HG02973 (cell line): ENCODE data around the gene MCF2L.

Experiments
- ATAC-seq: cut with Tn5 transposase; IDR thresholded peaks from one replicate; pipeline ENCODE4 v1.9.1; 2021; ENCODE audit warnings: moderate library complexity; ENCODE audit not compliant: unreplicated experiment

Gene MCF2L

DNA sequence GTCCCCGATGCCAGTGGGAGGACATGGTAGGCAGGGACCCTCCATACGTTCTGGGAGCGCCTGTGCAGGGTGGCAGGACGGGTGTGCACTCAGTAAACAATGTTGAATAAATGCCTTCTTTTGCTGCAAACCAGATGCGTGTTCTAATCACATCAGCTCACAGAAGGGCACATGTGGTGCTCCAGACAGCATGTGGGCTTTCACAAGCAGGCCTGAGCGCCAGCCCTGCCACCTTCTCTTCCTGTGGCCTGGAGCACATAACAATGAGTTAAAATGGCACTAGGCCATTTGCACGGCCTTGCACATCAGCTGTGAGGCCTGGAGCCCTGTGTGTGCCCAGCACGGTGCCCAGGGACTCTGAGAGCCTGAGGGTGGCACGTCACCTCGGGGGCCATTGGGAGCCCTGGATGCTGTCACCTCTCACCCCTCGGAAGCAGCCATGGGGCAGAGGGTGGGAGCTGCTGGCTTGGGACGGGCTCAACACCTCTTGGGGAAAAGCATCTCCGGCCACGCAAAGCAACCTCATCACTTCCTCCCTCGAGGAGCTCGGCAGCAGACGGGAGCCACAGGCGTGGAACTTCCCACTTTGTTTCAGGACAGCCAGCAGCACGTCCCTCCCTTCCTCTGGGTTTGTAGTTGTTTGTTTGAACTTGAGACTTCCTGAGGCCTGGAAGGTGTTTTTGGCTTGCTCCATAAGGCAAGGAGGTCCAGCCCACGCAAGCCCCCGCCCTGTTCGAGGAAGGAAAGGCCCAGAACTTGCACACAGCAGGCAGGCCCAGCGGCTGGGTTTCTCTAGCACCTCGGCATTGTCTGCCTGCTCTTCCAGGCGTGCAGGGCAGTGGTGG, 9.8 kb downstream of the MCF2L start:
- no peak for ATAC-seq

DNA sequence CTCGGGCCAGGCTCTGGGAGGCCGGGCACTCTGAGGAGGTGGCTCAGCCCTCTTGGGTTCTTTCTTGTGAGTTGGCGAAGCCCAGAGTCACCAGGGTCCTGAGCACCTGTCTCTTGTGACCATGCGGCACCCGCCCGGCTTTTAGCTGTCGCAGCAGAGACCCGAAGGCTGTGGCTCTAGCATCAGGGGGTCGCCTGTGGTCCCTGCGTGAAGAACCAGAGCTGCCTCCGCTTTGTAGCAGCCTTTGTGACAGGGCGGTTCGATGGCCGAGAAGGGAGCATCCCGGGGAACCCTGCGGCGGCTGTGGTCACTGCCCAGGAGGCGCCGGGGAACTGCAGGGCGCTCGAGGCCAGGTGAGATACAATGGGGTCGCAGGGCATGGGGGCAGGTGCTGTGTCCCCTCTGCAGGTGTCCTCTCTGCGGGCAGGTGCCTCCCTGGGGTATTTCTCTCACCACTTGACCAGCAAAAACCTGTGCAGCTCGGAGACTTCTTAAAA, 10.4 kb downstream of the MCF2L start:
- ATAC-seq, result no peak

DNA sequence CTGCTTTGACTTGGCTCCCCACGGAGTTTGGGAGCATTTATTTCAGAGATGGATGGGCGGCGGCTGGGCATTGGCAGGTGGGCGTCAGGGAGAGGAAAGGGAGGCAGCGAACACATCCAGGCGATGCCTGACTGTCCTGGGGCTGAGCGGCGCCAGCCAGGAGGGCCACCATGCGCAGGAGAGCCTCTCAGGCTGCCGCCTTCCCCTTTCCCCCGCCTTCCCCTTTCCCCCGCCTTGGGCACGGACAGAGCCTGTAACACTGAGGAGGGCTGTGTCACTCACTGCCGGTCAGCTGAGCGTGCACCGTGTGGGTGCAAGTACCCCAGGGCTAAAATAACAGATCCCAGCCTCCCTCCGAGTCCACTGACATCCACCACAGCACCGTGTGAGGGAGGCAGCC, 11.4 kb downstream of the MCF2L start:
- no peak for ATAC-seq

DNA sequence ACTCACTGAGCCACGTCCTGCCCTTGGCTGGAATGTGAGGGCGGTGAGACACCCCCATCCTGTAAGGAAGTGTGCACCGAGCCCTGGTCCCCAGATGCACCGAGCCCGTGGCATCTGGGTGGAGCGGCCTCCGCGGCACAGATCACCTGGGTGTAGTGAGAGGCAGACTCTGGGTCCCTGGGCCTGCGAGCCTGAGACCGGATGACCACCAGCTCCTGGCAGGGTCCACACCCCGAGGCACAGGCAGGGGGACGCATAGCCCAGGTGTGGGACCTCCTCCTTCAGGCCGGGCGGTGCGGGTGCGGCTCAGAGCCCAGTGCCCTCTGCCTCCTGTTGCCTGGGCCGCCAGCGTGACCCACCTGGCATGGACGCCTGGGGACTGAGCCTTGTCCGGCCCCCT, 12.4 kb downstream of the MCF2L start:
- no peak for ATAC-seq

DNA sequence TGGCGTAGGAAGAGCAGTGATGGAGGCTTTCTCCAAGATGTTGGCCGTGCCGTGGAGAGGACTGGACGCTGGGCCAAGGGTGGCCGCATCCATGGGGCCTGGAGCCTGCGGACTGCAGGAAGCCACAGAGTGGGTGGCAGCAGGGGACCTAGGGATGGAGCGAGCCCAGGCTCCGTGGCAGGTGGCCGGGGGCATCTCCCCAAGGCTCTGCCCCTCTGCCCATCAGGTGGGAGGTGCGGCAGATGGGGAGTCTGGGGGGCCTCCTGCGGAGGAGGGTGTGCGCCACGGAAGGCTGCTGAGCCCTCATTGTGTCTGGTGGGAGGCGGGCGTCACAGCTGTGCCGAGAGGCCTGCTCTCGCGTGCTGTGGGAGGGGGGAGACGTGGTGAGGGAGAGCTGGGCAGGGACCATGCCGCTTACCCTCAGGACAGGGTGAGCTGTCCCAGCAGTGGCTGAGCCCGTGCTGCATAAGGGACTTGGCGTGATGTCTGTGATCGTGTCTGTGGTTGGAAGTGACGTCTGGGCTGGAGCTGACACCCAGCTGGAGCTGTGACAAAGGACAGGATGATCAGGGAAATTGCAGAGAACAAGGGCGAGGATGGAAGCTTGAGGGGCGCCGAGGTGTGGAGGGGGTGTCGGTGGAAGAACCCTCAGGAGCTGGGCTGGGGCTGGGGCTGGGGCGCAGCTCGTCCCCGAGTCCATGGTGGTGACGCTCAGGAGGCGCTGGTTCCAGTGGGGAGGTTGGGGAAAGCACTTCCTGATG, 13.4 kb downstream of the MCF2L start:
- no peak for ATAC-seq

DNA sequence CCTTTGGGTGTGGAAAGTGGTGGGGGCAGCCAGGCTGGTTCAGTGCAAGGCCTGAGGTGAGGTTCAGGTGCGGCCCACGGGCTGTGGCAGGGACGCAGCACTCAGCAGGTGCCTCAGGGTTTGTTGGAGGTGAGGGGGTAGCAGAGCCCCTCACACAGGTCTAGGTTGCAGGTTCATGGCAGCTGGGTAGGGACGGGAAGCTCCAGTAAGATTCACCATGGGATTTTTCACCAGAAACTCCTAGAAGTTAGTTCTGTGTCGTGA, 14.0 kb downstream of the MCF2L start:
- no peak for ATAC-seq

DNA sequence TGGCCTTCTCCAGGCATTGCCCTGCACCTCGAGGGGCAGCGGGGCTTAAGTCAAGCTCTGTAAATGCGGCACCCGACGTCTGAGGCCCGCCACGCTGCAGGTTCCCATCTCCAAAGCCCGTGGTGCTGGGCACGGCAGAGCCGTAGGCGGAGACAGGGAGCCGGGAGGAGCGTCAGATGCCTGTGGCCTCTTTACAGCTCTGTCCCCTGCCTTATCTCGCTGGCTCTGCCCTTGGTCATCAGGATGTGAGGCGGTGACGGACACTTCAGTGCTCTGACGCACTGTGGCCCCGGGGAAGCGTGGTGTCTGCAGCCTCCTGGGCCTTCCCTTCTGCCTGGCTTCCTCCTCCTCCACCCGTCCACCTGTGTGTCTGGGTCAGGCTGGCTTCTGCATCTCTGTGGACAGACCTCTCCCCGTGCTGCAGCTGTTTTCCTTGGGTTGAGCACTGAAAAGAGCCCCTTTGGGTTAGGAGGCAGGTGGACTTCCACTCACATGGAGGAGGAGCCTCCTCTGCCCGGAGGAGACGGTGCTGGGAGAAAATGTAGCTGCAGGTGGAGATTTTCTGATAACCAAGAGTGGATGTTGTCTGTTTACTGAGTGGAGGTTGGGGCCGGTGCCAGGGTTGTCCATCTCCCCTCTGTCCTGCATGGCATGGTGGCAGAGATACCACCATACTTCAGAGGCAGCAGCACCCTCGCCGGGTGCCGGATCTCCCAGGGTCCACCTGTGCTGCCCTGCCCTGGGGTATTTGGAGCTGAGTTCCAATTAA, 14.6 kb downstream of the MCF2L start:
- ATAC-seq, result no peak

DNA sequence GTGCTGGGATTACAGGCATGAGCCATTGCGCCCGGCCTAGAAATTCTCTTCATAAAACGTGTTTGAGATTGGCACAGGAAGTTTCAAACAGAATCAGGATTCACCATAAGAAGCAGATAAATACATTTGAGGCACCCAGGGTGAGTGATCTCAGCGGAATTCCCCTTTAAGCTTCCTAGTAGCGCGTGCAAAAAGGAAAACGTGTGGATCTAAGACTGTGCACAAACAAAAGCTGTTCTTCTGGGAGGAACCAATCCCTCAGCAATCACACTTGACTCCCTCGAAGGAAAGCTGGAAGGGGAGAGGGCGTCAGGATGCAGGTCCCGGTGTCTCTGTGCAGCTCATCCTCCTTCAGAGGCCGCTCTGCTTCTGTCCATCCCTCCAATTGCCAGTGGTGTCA, 15.5 kb downstream of the MCF2L start:
- no peak for ATAC-seq

DNA sequence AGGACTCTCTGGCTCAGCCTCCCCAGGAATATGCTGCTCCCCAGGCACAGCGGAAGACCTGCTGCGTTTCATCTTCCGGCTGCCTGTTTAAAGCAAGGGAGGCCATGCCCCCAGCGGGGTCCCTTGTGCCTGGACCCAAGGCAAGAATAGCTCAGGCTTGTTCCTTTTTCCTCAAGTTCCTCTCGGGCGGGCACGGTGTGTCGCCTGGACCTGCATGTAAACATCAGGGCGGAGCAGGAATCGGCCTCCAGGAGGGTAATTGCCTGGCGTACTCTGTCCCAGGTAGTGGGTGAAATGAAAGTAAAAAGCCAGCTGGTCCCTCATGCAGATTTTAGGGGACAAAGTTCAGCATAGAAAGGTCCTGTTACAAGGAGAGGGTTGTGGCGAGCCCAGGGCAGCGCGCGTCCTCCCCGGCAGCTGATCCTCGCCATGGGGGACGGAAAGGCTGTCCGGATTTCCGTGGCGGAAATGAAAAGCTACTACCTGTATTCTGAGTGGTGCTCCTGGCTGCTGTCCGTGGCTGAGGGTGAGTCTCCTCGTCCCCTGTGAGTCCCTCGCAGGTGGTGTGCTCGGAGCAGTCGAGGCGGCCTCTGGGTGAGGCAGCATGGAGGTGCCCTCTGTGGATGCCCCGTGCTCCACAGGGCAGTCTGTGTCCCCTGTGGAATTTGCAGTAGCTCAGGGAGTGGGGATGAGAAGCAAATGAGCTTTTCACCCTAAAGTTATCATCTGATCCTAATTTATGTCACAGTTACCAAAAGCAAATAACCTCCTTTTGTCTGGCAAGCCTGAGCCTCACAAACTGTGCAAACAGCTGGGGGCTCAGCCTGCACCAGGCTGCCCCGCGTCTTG, 16.2 kb downstream of the MCF2L start:
- ATAC-seq, result no peak

DNA sequence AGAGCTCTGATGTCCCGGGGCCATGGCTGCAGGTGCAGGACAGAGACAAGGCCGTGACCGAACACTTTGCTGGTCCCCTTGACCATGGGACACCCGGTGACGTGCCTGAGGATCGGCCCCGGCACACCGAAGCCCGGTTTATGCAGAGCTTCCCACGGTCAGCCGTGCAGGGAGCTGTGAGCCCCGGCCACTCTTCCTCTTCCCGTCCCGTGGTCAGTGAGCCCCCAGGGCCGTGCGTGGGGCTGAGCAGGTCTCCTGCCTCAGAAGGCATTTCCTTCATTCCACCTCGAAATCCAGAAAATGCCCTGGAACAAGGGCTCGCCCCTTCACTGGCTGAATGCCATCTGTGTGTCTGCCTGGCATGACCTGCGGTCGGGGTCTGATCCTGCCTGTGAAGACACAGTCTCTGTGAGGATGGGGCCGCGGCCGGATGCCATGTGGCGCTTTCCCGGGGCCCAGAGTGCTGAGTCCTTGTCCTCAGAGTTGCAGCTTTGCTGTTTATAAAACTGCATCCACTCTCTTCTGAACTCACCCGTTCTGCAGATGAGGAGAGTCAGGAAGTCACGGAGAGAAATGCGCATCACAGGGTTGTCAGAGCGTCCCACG, 16.9 kb downstream of the MCF2L start:
- ATAC-seq, result no peak

DNA sequence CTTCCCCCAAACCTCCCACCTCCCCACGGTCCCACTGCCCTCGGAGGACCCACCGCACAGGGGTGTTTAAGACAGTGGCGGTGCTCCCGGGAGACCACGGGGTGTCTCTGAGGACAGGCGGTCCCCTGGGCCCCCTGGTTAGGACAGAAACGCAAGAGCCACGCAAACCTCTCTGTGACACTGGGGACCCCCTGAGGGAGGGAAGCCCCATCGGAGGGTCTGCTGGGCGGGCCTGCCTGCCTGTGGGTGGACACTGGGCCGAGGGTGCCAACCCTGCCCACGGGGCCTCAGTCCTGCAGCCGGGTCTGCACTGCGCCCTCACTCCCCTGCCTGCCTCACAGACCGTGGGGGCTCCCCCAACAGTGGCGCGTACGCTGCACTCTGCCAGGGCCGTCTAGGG, 17.5 kb downstream of the MCF2L start:
- ATAC-seq, result no peak

DNA sequence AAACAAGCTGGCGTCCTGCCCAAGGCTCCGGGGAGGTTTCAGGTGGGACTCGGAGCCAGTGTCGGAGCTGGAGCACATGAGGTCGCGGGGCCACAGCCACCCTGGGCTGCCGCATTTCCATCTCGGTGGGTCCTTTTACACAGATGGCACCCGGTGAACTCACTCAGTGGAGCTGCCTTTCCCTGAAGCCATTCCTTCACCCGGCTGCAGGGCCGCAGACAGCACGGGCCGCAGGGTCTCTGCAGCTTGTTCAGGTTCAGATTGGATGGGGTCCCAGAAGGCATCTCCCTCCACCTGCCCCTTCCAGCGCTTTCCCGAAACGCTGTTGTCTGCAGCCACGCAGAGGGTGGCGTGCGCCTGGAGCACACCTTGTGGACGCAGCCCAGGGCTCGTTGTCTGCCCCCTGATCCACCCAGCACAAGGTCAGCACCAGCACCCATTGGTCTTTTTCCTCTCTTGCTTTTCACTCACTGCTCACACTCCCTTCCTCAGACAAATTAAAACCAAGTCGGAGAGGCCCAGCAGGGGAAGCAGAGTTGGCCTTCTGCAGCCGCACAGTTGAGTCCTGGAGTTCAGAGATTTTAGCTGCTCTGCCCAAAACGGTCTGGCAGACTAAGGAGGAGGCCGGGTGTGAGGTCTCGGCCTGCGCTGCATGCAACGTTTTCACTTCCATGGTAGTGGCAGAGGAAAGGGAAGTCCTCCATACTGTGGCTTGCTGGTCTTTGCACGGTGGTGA, 18.1 kb downstream of the MCF2L start:
- no peak for ATAC-seq

DNA sequence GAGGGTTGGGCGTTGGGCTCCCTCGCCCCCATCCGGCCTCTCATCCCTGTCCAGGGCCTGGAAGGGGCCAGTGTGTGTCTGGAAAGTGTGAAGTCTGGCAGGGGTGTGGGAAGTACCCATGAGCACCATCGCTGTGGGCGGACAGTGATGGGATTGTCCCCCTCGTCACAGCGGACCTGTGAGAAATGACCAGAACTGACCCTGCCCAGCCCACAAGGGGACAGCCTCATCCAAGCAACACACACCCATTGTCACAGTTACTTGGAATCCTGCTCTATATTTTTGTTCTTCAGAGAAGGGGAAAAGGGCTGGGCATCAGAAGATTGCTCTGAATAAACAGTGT, 18.6 kb downstream of the MCF2L start:
- ATAC-seq, result no peak

DNA sequence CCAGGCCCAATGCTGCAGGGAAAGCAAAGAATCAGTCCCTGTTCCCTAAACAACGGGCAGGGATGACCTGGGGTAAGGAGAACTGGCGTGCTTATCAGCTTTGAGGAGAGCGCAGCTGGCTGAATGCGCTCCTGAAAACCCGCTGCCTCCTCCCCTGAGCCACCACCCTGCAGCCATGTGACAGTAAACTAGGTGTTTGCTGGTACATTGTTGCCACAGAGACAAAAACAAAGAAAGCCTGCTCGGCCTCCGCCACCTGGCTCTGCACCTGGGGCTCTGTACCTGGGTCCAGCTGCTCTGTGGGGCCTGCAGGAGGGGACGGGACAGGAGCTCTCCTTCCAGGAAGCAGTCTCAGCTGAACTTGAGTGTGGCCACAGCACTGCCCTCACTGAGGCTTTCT, 21.8 kb downstream of the MCF2L start:
- ATAC-seq, result no peak

DNA sequence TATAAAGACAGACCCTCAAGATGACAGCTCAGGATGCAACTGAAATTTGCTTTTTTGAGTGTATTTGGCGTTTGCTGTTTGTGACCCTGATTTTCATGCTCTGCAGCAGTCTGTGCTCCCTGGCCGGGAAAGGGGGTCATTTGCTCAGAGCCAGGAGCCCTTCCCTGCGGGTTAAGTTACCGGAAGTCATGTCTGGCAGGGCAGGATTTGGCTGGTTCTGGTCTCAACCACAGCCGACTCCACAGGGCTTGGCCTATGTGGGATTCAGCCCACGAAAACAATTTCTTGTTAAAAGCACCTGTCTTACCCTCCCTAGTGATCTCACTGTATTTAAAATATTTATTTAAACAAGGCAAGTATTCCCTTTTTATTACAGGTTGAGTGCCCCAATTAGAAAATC, 22.6 kb downstream of the MCF2L start:
- no peak for ATAC-seq

DNA sequence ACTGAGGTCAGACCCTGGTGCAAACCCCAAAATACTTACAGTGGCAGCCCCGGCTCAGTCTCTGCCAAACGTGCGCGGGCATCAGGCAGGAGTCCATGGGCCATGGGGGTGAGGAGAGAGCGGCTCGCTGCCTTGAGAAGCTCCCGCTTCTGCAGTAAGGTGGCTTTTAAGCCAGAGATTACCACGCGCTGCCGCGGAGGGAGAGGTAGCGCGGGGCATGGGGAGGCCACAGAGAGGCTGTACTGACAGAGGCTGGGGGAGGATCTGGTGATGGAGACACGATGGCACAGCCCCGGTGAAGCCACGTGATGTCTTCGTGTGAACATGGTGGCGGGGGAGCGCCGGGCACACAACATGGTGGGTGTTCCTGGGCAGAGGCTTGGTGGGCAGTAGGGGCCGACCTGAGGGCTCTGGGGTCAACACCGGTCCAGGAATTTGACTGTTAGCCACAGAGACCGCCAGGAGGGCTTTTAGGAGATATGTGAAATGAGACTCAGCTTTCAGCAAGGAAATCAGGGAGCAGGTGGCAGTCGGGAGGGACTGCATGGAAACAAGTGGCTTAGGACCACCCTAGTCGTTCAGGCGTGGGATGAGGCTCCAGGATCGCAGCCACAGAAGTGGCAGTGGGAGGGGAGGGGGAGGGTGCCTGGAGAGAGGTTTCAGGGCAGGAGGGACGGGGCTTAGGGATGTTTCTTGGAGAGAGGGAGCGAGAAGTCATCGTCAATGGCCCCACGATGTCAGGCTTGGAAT, 24.1 kb downstream of the MCF2L start:
- ATAC-seq, result no peak

DNA sequence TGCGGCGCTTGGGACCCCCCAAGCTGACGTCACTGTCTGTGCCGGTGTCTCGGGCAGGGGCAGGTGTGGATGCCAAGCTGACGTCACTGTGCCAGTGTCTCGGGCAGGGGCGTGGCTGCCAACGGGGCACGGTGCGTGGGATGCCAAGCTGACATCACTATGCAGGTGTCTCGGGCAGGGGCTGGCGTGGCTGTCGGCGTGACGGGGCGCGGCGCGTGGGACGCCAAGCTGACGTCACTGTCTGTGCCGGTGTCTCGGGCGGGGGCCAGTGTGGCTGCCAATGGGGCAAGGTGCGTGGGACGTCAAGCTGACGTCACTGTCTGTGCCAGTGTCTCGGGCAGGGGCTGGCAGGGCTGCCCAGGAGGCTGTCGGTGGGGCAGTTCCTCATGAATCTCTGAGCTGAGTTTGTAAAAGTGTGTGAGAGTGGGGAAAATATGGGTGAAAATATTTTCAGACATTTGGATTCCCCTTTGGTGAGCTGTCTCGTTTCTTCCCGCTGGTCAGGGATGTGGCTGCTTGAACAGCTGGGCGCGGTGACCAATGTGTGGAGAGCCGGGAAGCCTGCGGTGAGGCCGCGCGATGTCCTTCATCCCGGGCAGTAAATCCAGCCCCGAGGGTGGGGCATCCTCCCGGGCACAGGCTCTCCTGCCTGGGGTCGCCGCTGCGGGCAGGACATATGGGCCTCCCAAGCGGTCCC, 25.2 kb downstream of the MCF2L start:
- no peak for ATAC-seq

DNA sequence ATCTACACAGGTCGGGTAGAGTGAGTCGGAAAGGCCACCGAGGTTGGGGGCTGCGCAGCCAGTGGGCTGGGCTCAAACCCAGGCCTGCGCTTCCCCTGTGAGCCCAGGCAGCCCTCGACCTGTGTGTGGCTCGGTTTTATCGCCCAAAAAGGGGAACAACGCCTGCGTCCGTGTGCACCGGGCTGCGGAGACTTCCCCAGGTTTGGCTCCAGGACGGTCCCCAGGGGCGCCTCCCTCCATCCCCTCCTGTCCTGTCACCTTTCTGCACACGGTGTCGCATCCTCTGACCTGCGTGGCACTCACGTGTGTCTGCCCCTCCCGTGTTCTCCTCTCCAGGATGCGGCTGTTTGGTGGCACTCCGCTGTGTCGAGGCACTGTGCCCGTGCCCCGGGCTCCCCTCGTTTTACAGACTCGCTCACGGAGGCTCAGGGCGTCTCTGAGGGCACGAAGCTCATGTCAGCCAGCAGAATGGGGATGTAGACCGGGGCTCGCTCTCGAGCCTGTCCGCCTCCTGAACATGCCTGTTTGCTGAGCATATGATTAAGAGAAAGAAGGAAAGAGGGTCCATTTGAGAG, 25.9 kb downstream of the MCF2L start:
- ATAC-seq, result no peak
